Measurements from ENCODE around the gene UBALD2.
"Not testable (repeated sequence)": the region's sequence is repeated elsewhere in the genome, so short reads cannot be mapped to it uniquely, and the experiment has no call there.

UBALD2 gene

DNA sequence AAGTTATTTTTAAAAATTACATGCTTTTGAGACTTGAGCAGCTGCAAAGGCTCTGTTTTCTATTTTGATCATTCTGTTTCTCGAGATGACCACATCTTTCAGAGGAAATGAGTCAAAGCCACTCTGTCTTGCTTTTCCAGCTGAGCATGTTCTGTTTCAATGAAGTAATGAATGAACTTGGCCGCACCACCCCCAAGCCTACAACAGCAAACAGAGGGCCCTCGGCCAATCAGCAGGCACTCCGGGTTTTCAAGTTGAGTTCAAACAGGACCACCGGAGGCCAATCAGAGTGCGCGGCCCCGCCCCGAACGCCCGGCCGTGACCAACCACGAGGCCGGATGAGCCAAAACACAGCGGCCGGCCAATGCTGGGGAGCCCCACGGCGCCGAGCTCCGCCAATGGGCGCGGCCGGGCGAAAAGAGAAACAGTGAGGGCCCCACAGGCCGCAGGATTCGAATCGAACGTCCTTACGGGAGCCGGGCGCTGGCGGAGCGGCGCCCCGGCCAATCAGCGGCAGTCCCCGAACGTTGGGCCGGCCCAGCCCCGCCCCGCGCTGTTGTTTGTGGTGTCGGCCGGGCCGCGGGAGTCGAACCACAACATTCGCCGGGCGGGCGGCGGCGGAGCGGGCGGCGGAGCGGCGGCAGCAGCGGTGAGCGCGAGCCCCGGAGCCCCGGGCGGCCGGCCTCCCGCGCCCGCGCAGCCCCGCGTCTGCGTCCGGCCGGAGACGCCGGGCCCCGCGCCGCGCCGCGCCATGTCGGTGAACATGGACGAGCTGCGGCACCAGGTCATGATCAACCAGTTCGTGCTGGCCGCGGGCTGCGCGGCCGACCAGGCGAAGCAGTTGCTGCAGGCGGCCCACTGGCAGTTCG, at the start of gene UBALD2:
Gene UBALD2 (plus strand): TSS at position 594 of the 869 bp plus-strand sequence. CDS start 158 bp downstream, at position 752.
- H3K4me3 ChIP-seq (ENCODE audit: low read depth, low read length): peak within 1 kb of the TSS; percentile 69
- DNase-seq (ENCODE audit: low read depth): peak; percentile 100
- TF ChIP-seq, protein P1, sequence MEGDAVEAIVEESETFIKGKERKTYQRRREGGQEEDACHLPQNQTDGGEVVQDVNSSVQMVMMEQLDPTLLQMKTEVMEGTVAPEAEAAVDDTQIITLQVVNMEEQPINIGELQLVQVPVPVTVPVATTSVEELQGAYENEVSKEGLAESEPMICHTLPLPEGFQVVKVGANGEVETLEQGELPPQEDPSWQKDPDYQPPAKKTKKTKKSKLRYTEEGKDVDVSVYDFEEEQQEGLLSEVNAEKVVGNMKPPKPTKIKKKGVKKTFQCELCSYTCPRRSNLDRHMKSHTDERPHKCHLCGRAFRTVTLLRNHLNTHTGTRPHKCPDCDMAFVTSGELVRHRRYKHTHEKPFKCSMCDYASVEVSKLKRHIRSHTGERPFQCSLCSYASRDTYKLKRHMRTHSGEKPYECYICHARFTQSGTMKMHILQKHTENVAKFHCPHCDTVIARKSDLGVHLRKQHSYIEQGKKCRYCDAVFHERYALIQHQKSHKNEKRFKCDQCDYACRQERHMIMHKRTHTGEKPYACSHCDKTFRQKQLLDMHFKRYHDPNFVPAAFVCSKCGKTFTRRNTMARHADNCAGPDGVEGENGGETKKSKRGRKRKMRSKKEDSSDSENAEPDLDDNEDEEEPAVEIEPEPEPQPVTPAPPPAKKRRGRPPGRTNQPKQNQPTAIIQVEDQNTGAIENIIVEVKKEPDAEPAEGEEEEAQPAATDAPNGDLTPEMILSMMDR (IDR thresholded peaks at IDR 0.05; ENCODE audit: control insufficient read depth, extremely low read depth, insufficient read depth): no peak

DNA sequence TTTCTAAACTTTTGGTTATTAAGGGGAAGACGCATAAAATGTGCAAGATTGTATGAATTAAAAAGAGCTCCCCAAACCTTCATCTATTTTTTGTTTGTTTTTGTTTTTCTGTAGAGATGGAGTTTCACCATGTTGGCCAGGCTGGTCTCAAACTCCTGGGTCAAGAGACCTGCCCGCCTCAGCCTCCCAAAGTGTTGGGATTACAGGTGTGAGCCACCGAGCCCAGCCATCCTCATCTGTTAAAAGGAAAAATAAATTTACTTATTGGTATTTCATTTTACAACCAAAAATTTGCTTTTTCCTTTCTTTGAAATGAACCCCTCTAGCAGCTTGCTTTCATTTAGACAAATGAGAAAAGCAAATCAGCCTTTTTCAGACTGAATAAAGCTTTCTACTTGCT, 48.1 kb upstream of the UBALD2 start:
- TF ChIP-seq, protein P1 (IDR thresholded peaks at IDR 0.05; ENCODE audit: control insufficient read depth, extremely low read depth, insufficient read depth): no peak
- DNase-seq (ENCODE audit: low read depth): no peak
- H3K4me3 ChIP-seq (ENCODE audit: low read depth, low read length): no peak overlapping the region

DNA sequence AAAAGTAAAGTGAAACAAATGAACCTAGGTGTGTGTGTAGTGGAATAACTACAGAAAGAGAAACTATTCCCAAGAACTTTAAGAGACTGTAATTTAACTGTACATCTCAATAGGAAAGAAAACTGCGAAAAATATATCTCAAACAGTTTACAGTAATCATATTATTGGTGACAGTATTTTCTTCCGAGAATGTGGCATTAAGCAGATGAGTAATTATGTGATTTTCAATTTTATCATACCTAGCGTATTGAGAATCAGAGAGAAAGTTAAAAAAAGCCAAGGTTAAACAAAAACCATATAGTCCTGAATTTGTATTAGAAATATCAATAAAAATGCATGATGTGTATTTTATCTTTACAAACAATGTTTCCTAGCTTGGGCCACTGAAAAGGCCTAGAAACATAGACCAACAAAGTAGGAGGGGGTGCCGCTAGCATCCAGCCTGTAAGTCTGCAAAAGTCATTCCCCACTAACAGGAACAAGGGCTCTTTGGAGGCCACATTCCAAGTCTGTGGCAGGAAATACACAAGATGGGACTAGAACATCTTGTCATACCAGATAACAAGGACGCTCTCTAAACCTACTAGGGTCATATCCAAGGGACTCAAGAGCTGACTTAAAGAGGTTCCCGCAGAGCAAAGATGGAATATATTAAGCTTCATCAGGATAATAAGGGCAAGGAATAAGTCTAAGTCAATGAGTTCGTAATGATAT, 45.3 kb upstream of the UBALD2 start:
- TF ChIP-seq, protein P1 (IDR thresholded peaks at IDR 0.05; ENCODE audit: control insufficient read depth, extremely low read depth, insufficient read depth): no peak
- H3K4me3 ChIP-seq (ENCODE audit: low read depth, low read length): no peak overlapping the region
- DNase-seq (ENCODE audit: low read depth): no peak

DNA sequence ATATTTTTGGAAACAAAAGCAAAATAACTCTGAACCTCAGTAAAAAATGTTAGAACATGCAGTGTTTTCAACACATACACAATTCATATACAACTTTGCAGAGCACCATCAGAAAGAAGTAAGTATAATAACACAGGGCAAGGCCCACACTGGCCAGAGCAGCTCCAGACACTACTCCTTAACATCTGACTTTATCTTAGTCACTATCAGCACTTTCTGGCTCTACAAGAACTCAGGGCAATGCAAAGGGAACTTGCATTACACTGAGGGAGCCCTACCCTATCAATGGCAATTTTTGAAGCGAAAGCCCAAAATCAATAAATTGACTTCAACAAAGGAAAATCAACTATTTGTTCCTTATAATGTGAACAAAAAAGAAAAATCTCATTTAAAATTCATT, 41.3 kb upstream of the UBALD2 start:
- no peak overlapping the region for H3K4me3 ChIP-seq (ENCODE audit: low read depth, low read length)
- DNase-seq (ENCODE audit: low read depth): no peak
- TF ChIP-seq, protein P1 (IDR thresholded peaks at IDR 0.05; ENCODE audit: control insufficient read depth, extremely low read depth, insufficient read depth): no peak

DNA sequence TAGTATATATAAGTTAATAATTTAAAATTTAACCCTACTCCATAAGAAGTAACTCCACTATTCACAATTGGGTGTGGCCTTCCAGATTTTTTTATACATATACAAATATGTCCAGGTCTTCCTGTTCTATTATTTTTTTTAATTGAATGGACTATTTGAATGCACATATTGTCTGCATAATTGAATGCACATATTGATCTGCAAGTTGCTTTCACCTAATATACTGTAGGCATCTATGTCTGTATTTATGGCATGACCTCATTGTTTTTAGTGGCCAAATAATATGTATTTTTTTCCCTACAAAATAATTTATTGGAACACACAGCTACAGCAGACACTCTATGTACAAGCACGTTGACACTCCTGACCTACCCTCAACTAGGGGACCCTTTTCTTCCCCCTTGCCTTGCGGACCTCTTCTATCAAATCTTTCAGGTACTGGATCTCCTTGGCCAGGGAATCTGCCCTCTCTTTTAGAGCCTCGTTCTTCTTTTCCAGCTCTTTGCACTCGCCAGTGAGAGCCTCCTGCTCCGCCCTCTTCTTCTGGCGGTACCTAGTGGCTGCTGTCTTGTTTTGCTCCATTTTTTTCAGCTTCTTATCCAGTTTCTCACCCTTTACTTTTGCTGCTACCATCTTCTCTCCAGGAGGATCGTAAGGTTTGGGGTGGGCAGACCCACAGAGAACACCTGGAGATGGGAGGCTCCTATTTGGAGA, 39.6 kb upstream of the UBALD2 start:
- H3K4me3 ChIP-seq (ENCODE audit: low read depth, low read length); DNase-seq (ENCODE audit: low read depth): not testable (repeated sequence)

DNA sequence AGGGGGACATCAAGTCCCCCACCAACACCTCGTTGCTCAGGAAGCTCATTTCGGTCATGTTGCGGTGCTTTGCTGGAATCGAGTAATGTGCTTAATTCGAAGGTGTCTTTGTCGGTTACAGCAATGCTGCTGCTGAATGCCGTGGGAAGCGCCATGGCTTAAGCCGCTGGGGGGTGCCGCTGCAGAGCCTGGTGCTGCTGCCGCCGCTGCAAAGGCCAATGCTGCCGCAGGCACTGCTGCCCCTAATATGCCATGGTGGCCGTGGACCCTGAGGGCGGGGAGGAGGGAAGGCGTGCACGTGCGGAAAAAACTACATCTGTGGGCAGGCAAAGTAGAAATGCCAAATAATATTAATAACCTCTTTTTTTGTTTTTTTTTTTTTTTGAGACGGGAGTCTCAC, 38.4 kb upstream of the UBALD2 start:
- H3K4me3 ChIP-seq (ENCODE audit: low read depth, low read length); DNase-seq (ENCODE audit: low read depth): not testable (repeated sequence)

DNA sequence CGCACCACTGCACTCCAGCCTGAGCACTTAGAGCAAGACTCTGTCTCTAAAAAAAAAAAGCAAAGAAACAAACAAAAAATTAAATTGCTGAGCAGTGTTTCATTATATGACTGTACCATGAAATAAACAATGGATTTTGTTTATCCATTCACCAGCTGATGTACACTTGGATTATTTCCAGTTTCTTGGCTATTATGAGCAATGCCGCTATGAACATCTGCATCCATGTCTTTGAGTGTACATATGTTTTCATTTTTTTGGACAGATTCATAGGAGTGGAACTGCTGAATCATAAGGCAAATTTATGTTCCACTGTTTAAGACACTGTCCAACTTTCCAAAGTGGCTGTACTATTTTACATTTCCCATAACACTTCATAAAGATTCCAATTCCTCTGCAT, 32.8 kb upstream of the UBALD2 start:
- TF ChIP-seq, protein P1 (IDR thresholded peaks at IDR 0.05; ENCODE audit: control insufficient read depth, extremely low read depth, insufficient read depth): no peak
- H3K4me3 ChIP-seq (ENCODE audit: low read depth, low read length): no peak overlapping the region
- no peak for DNase-seq (ENCODE audit: low read depth)

Measured in LNCaP clone FGC (cell line).